ENCODE data around the gene MEI1. TPM values are rescaled to one million over a fixed set of nuclear protein-coding genes. Genes with fewer than 3 reads are reported as not detected.

MEI1 gene
- total RNA-seq, 4 donors from 2014 or later, result 0.39 to 1.3 (median 0.44) TPM

DNA sequence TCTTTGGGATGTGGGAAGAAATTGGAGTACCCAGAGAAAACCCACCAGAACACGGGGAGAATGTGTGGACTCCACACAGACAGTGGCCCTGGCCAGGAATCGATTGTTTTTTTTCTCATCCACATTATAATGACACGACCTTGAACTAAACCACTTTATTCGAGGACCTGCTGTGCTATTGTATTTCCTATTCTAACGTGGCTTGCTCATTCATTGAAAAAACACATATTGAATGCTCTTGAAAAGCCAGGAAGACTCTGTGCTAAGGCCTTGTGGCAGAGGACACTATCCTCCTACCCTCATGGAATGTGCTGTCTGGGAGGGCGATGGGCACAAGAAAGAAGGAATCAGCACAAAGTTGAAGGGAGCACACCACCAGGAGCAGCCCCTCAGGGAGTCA is 124.5 kb downstream of the MEI1 start:
- Histone ChIP-seq H3K4me1 (peaks cover 17 to 19% (median 18%) of the 10 kb centered on the region in 4 donors), H3K27me3 (no peaks in the 10 kb centered on the region), H3K36me3 (peaks cover 4 to 18% (median 8%) of the 10 kb centered on the region in 4 donors), H3K4me3 (no peak overlapping the region), H3K9me3 (no peaks in the 10 kb centered on the region), H3K27ac (replicated peaks in 1 of 4) (no peak overlapping the region)
- DNase-seq (ENCODE audit: extremely low spot score), result no peak
- 84% methylated on average over 6 of the region's 6 CpGs for whole genome bisulfite sequencing
- TF ChIP-seq, protein P1, sequence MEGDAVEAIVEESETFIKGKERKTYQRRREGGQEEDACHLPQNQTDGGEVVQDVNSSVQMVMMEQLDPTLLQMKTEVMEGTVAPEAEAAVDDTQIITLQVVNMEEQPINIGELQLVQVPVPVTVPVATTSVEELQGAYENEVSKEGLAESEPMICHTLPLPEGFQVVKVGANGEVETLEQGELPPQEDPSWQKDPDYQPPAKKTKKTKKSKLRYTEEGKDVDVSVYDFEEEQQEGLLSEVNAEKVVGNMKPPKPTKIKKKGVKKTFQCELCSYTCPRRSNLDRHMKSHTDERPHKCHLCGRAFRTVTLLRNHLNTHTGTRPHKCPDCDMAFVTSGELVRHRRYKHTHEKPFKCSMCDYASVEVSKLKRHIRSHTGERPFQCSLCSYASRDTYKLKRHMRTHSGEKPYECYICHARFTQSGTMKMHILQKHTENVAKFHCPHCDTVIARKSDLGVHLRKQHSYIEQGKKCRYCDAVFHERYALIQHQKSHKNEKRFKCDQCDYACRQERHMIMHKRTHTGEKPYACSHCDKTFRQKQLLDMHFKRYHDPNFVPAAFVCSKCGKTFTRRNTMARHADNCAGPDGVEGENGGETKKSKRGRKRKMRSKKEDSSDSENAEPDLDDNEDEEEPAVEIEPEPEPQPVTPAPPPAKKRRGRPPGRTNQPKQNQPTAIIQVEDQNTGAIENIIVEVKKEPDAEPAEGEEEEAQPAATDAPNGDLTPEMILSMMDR (IDR thresholded peaks at IDR 0.05), result no peak
- TF ChIP-seq POLR2AphosphoS5 (IDR thresholded peaks at IDR 0.05), result no peak
- no peak for TF ChIP-seq POLR2A (IDR thresholded peaks at IDR 0.05; ENCODE audit: low read depth)
- no peak for TF ChIP-seq EP300 (IDR thresholded peaks at IDR 0.05)
- intact Hi-C loops (cut with DNase I), result no loop called here

DNA sequence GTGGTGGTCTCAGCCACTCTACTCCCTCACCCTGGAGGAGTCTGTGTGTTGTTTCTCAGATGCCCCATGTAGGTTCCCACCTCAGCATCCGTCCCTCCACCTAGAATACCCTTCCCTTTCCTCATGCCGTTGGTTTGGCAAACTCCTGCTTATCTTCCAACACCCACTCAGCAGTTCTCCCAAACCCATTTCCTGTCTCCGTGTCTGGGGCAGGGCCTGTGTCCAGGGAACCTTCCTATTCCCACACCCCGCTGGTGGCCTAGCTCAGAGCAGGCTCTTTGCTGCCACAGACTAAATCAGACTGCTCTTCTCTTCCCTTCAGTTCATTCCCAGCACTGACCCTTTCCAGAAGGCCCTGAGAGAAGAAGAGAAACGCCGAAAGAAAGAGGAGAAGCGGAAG is 126.1 kb downstream of the MEI1 start:
- Histone ChIP-seq H3K9me3 (no peaks in the 10 kb centered on the region), H3K27ac (replicated peaks in 1 of 4) (no peak overlapping the region), H3K4me3 (no peak overlapping the region), H3K36me3 (peaks cover 0 to 15% (median 5%) of the 10 kb centered on the region in 4 donors), H3K27me3 (no peaks in the 10 kb centered on the region), H3K4me1 (peaks cover 17 to 19% (median 18%) of the 10 kb centered on the region in 4 donors)
- 63% methylated on average over 7 of the region's 7 CpGs for WGBS
- TF ChIP-seq, protein P1 (IDR thresholded peaks at IDR 0.05), result no peak
- TF ChIP-seq POLR2AphosphoS5 (IDR thresholded peaks at IDR 0.05), result no peak
- no peak for TF ChIP-seq EP300 (IDR thresholded peaks at IDR 0.05)
- TF ChIP-seq POLR2A (IDR thresholded peaks at IDR 0.05; ENCODE audit: low read depth), result no peak
- intact Hi-C loops (cut with DNase I), result no loop called here
- DNase-seq (ENCODE audit: extremely low spot score), result no peak

DNA sequence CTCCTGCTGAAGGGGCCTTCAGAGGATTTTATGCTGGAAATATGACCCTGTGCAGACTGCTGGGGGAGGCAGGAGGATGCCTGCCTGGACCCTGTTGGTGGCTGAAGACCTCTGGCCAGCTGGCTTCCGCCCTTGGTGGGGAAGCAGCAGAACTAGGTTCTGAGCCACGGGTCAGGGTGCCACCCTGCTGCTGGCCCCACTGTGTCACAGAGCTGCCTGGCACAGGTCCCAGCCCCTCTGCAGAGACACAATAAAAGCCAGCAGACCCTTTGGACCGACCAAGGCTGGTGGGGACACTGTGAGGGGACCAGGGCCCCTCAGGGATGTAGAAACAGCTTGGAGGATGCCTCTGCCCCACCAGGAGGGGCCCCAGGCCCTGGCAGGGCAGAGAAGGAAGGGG is 126.7 kb downstream of the MEI1 start:
- Histone ChIP-seq H3K36me3 (peaks cover 0 to 10% (median 5%) of the 10 kb centered on the region in 4 donors), H3K27ac (replicated peaks in 1 of 4) (no peak overlapping the region), H3K9me3 (no peaks in the 10 kb centered on the region), H3K27me3 (no peaks in the 10 kb centered on the region), H3K4me3 (no peak overlapping the region), H3K4me1 (peaks cover 17 to 19% (median 18%) of the 10 kb centered on the region in 4 donors)
- intact Hi-C loops (cut with DNase I), result no loop called here
- WGBS, result 100% methylated on average over 2 of the region's 3 CpGs
- TF ChIP-seq POLR2AphosphoS5 (IDR thresholded peaks at IDR 0.05) (no peak), POLR2A (IDR thresholded peaks at IDR 0.05; ENCODE audit: low read depth) (no peak), EP300 (IDR thresholded peaks at IDR 0.05) (no peak)
- TF ChIP-seq, protein P1 (IDR thresholded peaks at IDR 0.05), result no peak
- no peak for DNase-seq (ENCODE audit: extremely low spot score)

DNA sequence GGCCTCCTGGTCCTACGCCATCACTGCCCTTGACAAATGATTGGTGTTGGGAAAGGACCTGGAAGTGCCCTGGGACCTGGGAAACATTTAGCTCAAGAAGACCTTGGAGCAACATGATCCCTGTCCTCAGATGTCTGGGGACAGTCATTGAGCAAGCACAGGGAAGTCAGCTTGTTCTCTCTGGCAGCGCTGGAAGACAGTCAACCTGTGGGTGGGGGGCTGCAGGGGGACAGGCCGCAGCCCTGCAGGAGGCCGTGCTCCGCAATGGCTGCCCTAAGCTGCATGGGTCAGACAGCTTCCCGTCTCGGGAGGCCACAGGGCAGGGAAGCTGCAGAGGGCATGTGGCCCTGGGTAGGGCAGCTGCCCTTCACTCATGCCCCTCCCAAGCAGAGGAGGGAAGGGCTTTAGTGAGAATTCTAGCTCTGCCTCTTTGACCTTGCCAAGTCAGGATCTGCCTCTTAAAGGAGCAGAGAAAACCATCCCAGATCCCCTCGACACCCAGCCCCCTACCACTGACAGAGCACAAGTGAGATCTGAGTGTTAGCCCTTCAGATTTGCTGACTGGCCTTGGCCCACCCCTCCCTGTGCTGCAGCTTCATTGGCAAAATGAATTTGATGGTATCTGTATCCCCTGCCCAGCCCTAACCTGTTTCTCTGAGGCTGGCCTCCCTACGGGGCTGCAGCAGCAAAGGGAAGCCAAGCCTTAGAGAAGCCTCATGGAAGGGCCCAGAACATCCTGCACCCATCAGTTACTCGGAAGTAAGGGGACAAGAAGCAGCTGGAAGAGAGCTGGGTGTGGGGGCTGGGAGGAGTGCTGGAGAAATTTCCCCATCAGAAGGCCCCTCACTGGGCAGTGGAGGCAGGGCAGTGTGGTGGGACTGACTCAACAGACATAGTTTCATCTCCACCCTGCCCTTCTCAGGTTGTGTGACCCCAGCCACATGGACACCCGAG is 127.4 kb downstream of the MEI1 start:
- intact Hi-C loops (cut with DNase I), result no loop called here
- Histone ChIP-seq H3K9me3 (no peaks in the 10 kb centered on the region), H3K36me3 (peaks cover 0 to 10% (median 5%) of the 10 kb centered on the region in 4 donors), H3K4me3 (no peak overlapping the region), H3K27ac (replicated peaks in 1 of 4) (no peak overlapping the region), H3K4me1 (peaks cover 17 to 25% (median 21%) of the 10 kb centered on the region in 4 donors), H3K27me3 (no peaks in the 10 kb centered on the region)
- 68% methylated on average over 9 of the region's 11 CpGs for WGBS
- no peak for TF ChIP-seq POLR2AphosphoS5 (IDR thresholded peaks at IDR 0.05)
- no peak for TF ChIP-seq EP300 (IDR thresholded peaks at IDR 0.05)
- TF ChIP-seq POLR2A (IDR thresholded peaks at IDR 0.05; ENCODE audit: low read depth), result no peak
- TF ChIP-seq, protein P1 (IDR thresholded peaks at IDR 0.05), result no peak
- no peak for DNase-seq (ENCODE audit: extremely low spot score)

Data from esophagus muscularis mucosa (tissue), 4 donors.